HG03135 (cell line): ENCODE results near the gene CALU.

Experiments
- ATAC-seq: cut with Tn5 transposase; IDR thresholded peaks from one replicate; pipeline ENCODE4 v1.9.1; 2021; ENCODE audit warnings: mild to moderate bottlenecking, moderate library complexity; ENCODE audit not compliant: unreplicated experiment

Gene CALU

DNA sequence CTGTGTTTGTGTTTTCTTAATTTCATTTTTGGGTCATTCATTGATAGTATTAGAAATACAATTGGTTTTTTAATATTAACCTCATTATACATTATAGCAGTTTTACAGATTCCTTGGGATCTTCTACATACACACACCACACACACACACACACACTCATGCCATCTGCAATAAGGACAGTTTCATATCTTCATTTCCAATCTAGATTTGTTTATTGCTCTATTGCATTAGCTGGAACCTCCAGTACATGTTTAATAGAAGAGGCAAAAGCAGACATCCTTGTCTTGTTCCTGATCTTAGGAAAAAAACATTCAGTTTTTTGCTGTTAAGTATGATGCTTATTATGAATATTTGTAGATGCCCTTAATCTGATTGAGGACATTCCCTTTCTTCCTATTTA is 17.8 kb upstream of the CALU start:
- ATAC-seq: no peak

DNA sequence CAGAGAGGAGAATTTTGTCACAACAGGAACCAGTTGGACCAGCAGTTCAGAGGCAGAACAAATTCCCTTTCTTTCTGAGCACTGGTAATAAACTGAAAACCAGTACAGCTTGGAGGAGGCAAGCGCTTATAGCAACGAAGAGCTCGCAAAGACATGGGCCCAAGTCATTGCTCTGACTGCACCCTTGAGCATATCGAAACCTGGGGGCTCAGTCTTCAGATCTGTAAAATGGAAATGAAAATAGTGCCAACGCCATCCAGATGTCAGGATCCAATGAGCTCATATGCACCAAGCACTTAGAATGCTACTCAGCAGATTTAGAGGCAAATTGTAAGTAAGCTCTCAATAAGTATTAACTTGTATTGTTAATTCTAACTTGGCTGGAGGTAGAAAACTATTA is 14.4 kb upstream of the CALU start:
- no peak for ATAC-seq

DNA sequence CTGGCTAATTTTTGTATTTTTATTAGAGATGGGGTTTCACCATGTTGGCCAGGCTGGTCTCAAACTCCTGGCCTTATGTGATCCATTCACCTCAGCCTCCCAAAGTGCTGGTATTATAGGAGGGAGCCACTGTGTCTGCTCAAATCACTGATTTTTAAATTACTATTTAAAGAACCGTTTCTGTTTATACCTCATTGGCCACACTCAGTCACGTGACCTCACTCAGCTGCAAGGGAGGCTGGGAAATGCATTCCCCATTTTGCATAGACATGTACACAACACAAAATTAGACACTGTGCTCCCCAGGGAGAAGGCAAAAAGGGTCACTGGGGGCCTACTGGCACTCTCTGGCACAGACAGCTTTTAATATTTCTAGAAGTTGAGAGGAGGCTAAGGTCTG is 13.6 kb upstream of the CALU start:
- ATAC-seq: no peak

GRCh38 chr7:128726059-128726736 is 13.0 kb upstream of the CALU start:
- no peak for ATAC-seq

GRCh38 chr7:128726737-128727072 is 12.5 kb upstream of the CALU start:
- no peak for ATAC-seq

GRCh38 chr7:128727239-128727638 is 11.9 kb upstream of the CALU start:
- ATAC-seq: no peak

DNA sequence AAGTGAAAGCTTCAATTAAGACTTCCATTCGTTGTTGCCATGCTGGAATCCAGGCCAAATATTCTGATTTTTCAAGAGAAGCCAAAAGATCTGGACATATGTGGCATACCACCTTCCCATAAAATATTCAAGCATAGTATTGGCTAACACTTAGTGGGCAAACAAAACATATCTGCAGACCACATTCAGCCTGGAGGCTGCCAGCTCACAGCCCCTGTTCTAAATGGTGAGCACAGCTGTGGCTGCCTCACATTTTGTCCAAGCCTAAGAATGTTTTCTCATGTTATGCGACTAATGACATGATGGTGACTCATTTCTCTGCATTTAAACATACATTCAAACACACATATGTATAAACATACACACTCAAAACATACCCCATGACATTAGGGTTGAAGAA is 10.6 kb upstream of the CALU start:
- no peak for ATAC-seq

- no peak for ATAC-seq
Measured at GRCh38 chr7:128729494-128729893, 9.7 kb upstream of the CALU start.

GRCh38 chr7:128731184-128731583 is 8.0 kb upstream of the CALU start:
- no peak for ATAC-seq

DNA sequence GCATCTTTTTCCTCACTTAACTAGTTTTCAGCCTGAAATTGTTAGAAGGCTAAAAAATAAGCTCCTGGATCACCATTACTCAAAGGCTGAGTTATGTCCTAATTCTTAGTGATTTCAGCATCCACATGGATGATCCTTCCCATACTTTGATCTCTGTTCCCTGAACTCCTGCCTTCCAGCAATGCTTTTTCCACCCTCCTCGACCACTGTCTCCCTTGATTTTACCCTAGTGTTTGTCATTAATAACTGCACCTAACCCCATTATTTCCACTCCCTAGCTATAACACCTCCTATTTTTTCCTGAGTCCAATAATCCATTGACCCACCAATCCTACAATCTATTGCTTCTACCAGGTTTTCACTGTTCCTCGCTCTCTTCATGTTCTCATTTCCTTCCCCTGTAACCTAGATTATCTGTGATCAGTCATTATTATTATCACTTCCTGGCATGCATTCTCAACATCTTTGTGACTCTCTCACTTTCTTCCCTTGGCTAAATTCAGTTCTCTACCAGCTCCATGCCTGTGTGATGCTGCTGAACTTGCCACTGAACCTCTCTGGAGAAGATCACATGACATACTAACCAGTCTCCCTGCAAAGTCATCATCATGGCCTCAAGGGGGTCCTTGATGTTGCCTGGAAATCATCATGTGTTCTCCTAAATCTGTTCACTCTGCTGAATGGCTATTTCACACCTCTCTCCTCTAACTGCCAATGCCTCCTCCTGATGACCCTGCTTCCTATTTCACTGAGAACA is 6.5 kb upstream of the CALU start:
- ATAC-seq: no peak

- ATAC-seq: no peak
Measured at GRCh38 chr7:128733278-128733645, 5.9 kb upstream of the CALU start.

- no peak for ATAC-seq
Measured at GRCh38 chr7:128734890-128735289, 4.3 kb upstream of the CALU start.

DNA sequence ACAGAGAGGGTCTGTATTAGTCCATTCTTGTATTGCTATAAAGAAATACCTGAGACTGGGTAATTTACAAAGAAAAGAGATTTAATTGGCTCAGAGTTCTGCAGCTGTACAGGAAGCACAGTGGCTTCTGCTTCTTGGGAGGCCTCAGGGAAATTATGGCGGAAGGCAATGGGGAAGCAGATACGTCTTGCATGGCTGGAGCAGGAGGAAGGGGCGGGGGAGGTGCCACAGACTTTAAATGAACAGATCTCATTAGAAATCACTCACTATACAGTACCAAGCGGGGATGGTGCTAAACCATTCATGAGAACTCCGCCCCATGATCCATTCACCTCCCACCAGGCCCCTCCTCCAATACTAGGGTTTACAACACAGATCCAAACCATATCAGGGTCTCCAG is 3.7 kb upstream of the CALU start:
- ATAC-seq: no peak

- no peak for ATAC-seq
Measured at GRCh38 chr7:128737441-128737840, 1.7 kb upstream of the CALU start.

DNA sequence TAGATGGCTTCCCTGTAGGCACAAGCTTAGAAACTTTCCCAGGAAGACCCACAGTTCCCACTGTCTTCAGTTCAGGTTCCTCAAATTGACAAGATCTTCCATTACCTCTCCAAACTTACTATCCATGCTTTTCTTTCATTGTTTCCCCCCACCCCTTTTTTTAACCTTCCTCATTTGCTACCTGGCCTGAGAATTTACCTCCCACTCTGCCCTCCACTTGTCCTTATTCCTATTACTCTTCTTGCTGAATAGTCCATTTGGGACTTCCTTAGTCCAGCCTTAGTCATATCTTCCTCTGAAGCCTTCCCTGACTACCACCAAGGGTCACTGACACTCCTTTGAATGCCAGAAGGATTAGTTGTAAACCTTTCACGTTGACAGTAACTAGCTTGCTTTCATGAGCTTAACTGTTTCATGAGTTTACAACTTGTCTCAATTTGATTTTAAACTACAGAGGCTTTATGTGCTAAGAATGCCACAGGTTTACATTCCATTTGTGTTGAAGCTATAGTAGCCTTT is 1.2 kb upstream of the CALU start:
- no peak for ATAC-seq

- peak; percentile 12 for ATAC-seq
Measured at GRCh38 chr7:128738570-128739047, 550 bp upstream of the CALU start.

- no peak for ATAC-seq
Measured at GRCh38 chr7:128739990-128740682, 977 bp downstream of the CALU start.

- ATAC-seq: no peak
Measured at GRCh38 chr7:128740996-128741395, 1.8 kb downstream of the CALU start.

DNA sequence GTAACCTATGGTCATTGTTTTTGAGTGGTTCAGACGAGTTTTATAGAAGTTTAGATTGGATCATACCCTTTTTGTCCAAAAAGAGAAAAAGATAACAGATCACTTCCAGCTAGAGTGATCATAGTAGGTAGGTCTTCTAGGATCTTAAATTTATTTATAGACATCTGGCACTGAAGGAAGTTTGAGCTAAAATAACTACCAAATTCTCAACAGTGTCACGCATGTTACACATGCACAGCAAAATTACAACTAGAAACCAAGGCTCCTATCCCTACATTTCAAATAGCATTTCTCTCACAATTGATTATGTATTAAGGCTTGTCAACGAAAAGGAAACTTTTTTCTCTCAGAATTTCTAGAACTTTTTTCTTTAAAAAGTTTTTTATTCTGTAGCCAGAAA is 2.3 kb downstream of the CALU start:
- no peak for ATAC-seq

GRCh38 chr7:128742206-128742605 is 3.0 kb downstream of the CALU start:
- ATAC-seq: no peak

DNA sequence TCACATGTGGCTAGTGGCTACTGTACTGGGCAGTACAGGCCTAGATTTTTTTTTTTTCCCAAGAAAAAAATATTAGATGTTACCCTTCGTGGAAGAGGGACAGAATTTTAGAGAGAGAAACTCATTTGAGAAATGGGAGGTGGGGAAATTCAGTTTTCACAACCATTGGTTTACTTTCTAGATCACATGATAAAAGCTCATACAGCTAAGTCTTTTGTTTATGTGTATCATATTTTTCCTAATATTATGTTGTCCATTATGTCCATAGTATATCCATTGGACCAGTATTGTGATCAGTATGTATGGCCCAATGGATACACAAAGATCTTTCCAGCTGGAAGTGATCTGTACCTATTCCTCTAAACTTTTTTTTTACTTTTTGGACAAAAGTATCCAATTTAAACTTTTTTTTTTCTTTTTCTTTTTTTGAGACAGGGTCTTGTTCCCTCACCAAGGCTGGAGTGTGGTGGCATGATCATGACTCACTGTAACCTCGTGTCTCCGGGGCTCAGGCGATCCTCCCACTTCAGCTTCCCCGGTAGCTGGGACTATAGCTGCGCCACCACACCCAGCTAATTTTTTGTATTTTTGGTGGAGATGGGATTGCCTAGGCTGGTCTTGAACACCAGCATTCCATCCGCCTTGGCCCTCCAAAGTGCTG is 4.1 kb downstream of the CALU start:
- ATAC-seq: no peak
